ENCODE measurements around the gene CSF1. TPM values are rescaled to one million over a fixed set of nuclear protein-coding genes. Genes with fewer than 3 reads are reported as not detected.

Gene CSF1
- total RNA-seq, 3 donors from 2014 or later: 6.5 to 34.4 (median 19.9) TPM

GRCh38 chr1:109886827-109887226 lies 23.8 kb upstream of the CSF1 start:
- DNase-seq: peak in 1 of 3 donors; percentile 24
- peak; percentile 59 for ATAC-seq
- Histone ChIP-seq H3K4me3 (no peak overlapping the region), H3K36me3 (ENCODE audit: low read depth) (no peaks in the 10 kb centered on the region), H3K4me1 (ENCODE audit: low read depth) (peaks cover 2% of the 10 kb centered on the region), H3K9me3 (no peaks in the 10 kb centered on the region)
- intact Hi-C loops (cut with DNase I, micrococcal nuclease): no loop called here
- TF ChIP-seq CTCF (IDR thresholded peaks at IDR 0.05): no peak

- Histone ChIP-seq H3K9me3 (no peaks in the 10 kb centered on the region), H3K4me3 (no peak overlapping the region), H3K4me1 (ENCODE audit: low read depth) (peaks cover 5% of the 10 kb centered on the region), H3K36me3 (ENCODE audit: low read depth) (no peaks in the 10 kb centered on the region)
- DNase-seq (no peak), ATAC-seq (no peak)
- TF ChIP-seq CTCF (IDR thresholded peaks at IDR 0.05): no peak
- intact Hi-C loops (cut with DNase I, micrococcal nuclease): no loop called here
Observed at GRCh38 chr1:109887271-109887670, 23.4 kb upstream of the CSF1 start.

GRCh38 chr1:109887884-109888283 lies 22.8 kb upstream of the CSF1 start:
- DNase-seq: no peak
- ATAC-seq: no peak
- no peak for TF ChIP-seq CTCF (IDR thresholded peaks at IDR 0.05)
- Histone ChIP-seq H3K36me3 (ENCODE audit: low read depth) (no peaks in the 10 kb centered on the region), H3K4me3 (no peak overlapping the region), H3K9me3 (no peaks in the 10 kb centered on the region), H3K4me1 (ENCODE audit: low read depth) (peaks cover 6% of the 10 kb centered on the region)
- intact Hi-C loops (cut with DNase I, micrococcal nuclease): no loop called here

GRCh38 chr1:109889094-109889493 lies 21.6 kb upstream of the CSF1 start:
- Histone ChIP-seq H3K4me1 (ENCODE audit: low read depth) (peaks cover 4% of the 10 kb centered on the region), H3K9me3 (no peaks in the 10 kb centered on the region), H3K36me3 (ENCODE audit: low read depth) (no peaks in the 10 kb centered on the region), H3K4me3 (no peak overlapping the region)
- intact Hi-C loops (cut with DNase I, micrococcal nuclease): no loop called here
- TF ChIP-seq CTCF (IDR thresholded peaks at IDR 0.05): no peak
- DNase-seq (no peak), ATAC-seq (no peak)

- TF ChIP-seq CTCF (IDR thresholded peaks at IDR 0.05): no peak
Observed at GRCh38 chr1:109890115-109890953, 20.3 kb upstream of the CSF1 start.

More at GRCh38 chr1:109890115-109890953, 20.3 kb upstream of the CSF1 start:
- no peaks in the 10 kb centered on the region for H3K36me3 ChIP-seq (ENCODE audit: low read depth)
- peaks cover 4% of the 10 kb centered on the region for H3K4me1 ChIP-seq (ENCODE audit: low read depth)
- intact Hi-C loops (cut with DNase I, micrococcal nuclease): no loop called here
- ATAC-seq (no peak), DNase-seq (no peak)
- no peaks in the 10 kb centered on the region for H3K9me3 ChIP-seq
- H3K4me3 ChIP-seq: no peak overlapping the region
